H9 (cell line): ENCODE data around the gene CALR3. TPM values are rescaled to one million over a fixed set of nuclear protein-coding genes. Genes with fewer than 3 reads are reported as not detected.

Experiments used
- DNase-seq: peaks from one replicate; pipeline ENCODE4 v3.0.0-alpha.2; 2017
- H2AFZ ChIP-seq: one replicate; pipeline ENCODE4 v1.6.1; 2013; ENCODE audit warnings: mild to moderate bottlenecking, low read length, control low read depth, moderate library complexity
- H2AK5ac ChIP-seq: 2 replicates; pipeline ENCODE4 v1.6.1; 2013; ENCODE audit warnings: low read length, control low read depth, mixed read lengths; ENCODE audit not compliant: insufficient read length
- H2BK120ac ChIP-seq: one replicate; pipeline ENCODE4 v1.6.1; 2013; ENCODE audit warnings: low read depth, mild to moderate bottlenecking, low read length, control low read depth, inconsistent platforms; ENCODE audit not compliant: poor library complexity, severe bottlenecking
- H2BK12ac ChIP-seq: 2 replicates; pipeline ENCODE4 v1.6.1; 2013; ENCODE audit warnings: low read length, control low read depth, mixed read lengths, low read depth; ENCODE audit not compliant: insufficient read length
- H2BK15ac ChIP-seq: 2 replicates; pipeline ENCODE4 v1.6.1; 2013; ENCODE audit warnings: low read depth, low read length, control low read depth
- H2BK20ac ChIP-seq: one replicate; pipeline ENCODE4 v1.6.1; 2013; ENCODE audit warnings: low read depth, mild to moderate bottlenecking, low read length, control low read depth, inconsistent platforms; ENCODE audit not compliant: poor library complexity, severe bottlenecking
- H2BK5ac ChIP-seq: 2 replicates; pipeline ENCODE4 v1.6.1; 2013; ENCODE audit warnings: low read length, control low read depth, mixed read lengths; ENCODE audit not compliant: insufficient read length
- H3K14ac ChIP-seq: 2 replicates; pipeline ENCODE4 v1.6.1; 2013; ENCODE audit warnings: low read length, control low read depth; ENCODE audit not compliant: insufficient read depth
- H3K18ac ChIP-seq: 2 replicates; pipeline ENCODE4 v1.6.1; 2013; ENCODE audit warnings: low read depth, mild to moderate bottlenecking, mixed read lengths, low read length, control low read depth; ENCODE audit not compliant: insufficient read length
- H3K23ac ChIP-seq: 2 replicates; pipeline ENCODE4 v1.6.1; 2013; ENCODE audit warnings: low read length, control low read depth, mixed read lengths, low read depth; ENCODE audit not compliant: insufficient read length
- H3K23me2 ChIP-seq: 2 replicates; pipeline ENCODE4 v1.6.1; 2013; ENCODE audit warnings: low read depth, mild to moderate bottlenecking, mixed read lengths, low read length, control low read depth; ENCODE audit not compliant: insufficient read length, poor library complexity, severe bottlenecking
- H3K27ac ChIP-seq: 2 replicates; pipeline ENCODE4 v1.5.1; 2013; ENCODE audit warnings: low read length, control low read depth, mixed read lengths, low read depth; ENCODE audit not compliant: insufficient read length
- H3K27me3 ChIP-seq: 2 replicates; pipeline ENCODE4 v1.6.1; 2013; ENCODE audit warnings: low read length, control low read depth, inconsistent platforms; ENCODE audit not compliant: insufficient read depth
- H3K4ac ChIP-seq: 2 replicates; pipeline ENCODE4 v1.6.1; 2013; ENCODE audit warnings: low read depth, mild to moderate bottlenecking, control low read depth, inconsistent platforms, low read length, moderate library complexity
- H3K4me1 ChIP-seq: 2 replicates; pipeline ENCODE4 v1.6.1; 2013; ENCODE audit warnings: low read length, control low read depth, inconsistent platforms; ENCODE audit not compliant: insufficient read depth
- H3K4me2 ChIP-seq: 2 replicates; pipeline ENCODE4 v1.6.1; 2013; ENCODE audit warnings: low read length, control low read depth, mixed read lengths; ENCODE audit not compliant: insufficient read length, insufficient read depth
- H3K56ac ChIP-seq: 2 replicates; pipeline ENCODE4 v1.6.1; 2013; ENCODE audit warnings: low read depth, mild to moderate bottlenecking, mixed read lengths, low read length, control low read depth; ENCODE audit not compliant: insufficient read length
- H3K79me1 ChIP-seq: 2 replicates; pipeline ENCODE4 v1.6.1; 2013; ENCODE audit warnings: low read depth, mild to moderate bottlenecking, moderate library complexity, low read length, control low read depth, inconsistent platforms; ENCODE audit not compliant: insufficient read depth, poor library complexity, severe bottlenecking
- H3K79me2 ChIP-seq: 2 replicates; pipeline ENCODE4 v1.6.1; 2013; ENCODE audit warnings: low read length, control low read depth, inconsistent platforms; ENCODE audit not compliant: insufficient read depth
- H3K9ac ChIP-seq: 2 replicates; pipeline ENCODE4 v1.6.1; 2013; ENCODE audit warnings: low read length, control low read depth, mixed read lengths; ENCODE audit not compliant: insufficient read length; ENCODE audit errors: extremely low read depth
- H3K9me3 ChIP-seq: one replicate; pipeline ENCODE4 v1.6.1; 2013; ENCODE audit warnings: low read depth, low read length, inconsistent platforms; ENCODE audit not compliant: control insufficient read depth
- H3T11ph ChIP-seq: one replicate; pipeline ENCODE4 v1.6.1; 2013; ENCODE audit warnings: mild to moderate bottlenecking, low read length, control low read depth, inconsistent platforms
- H4K20me1 ChIP-seq: one replicate; pipeline ENCODE4 v1.6.1; 2013; ENCODE audit not compliant: control insufficient read depth, insufficient read length, insufficient read depth
- H4K5ac ChIP-seq: 2 replicates; pipeline ENCODE4 v1.6.1; 2013; ENCODE audit warnings: low read depth, mild to moderate bottlenecking, mixed read lengths, low read length, control low read depth; ENCODE audit not compliant: insufficient read length
- H4K8ac ChIP-seq: replicated peaks from 2 replicates; pipeline ENCODE4 v1.6.1; 2013; ENCODE audit warnings: low read length, control low read depth, mixed read lengths, low read depth; ENCODE audit not compliant: insufficient read length
- H4K91ac ChIP-seq: 2 replicates; pipeline ENCODE4 v1.6.1; 2013; ENCODE audit warnings: low read depth, mild to moderate bottlenecking, moderate library complexity, mixed read lengths, low read length, control low read depth; ENCODE audit not compliant: insufficient read length
- H3K27ac Mint-ChIP-seq, 3 experiments: 2 replicates in 2 of 3; 3 replicates in 1 of 3; pipeline ENCODE4 v1.8.0; 2020 to 2021; ENCODE audit warnings: mixed read lengths in 3 of 3, mild to moderate bottlenecking in 1 of 3, moderate library complexity in 1 of 3
- H3K27me3 Mint-ChIP-seq: 2 replicates; pipeline ENCODE4 v1.8.0; 2021; ENCODE audit warnings: low read depth, mild to moderate bottlenecking, moderate library complexity, mixed read lengths
- H3K36me3 Mint-ChIP-seq, 3 experiments: 2 replicates in 2 of 3; 3 replicates in 1 of 3; pipeline ENCODE4 v1.8.0; 2020 to 2021; ENCODE audit warnings: low read depth in 3 of 3, mixed read lengths in 3 of 3; ENCODE audit not compliant: insufficient read depth in 1 of 3
- H3K4me1 Mint-ChIP-seq, 2 experiments: 2 replicates each; pipeline ENCODE4 v1.8.0; 2020; ENCODE audit warnings: mixed read lengths in 2 of 2
- H3K4me3 Mint-ChIP-seq, 2 experiments: 2 replicates in 1 of 2; 3 replicates in 1 of 2; pipeline ENCODE4 v1.8.0; 2020 to 2021; ENCODE audit warnings: mild to moderate bottlenecking in 2 of 2, mixed read lengths in 2 of 2, moderate library complexity in 1 of 2
- H3K9me3 Mint-ChIP-seq, 2 experiments: 2 replicates in 1 of 2; 3 replicates in 1 of 2; pipeline ENCODE4 v1.8.0; 2020; ENCODE audit warnings: mild to moderate bottlenecking in 2 of 2, mixed read lengths in 2 of 2, moderate library complexity in 1 of 2
- CTCF ChIP-seq: fragments of 200-600 bp; sonication (generic); conservative IDR thresholded peaks from 3 replicates; pipeline ENCODE4 v1.8.0; 2021; ENCODE audit warnings: antibody characterized with exemption, mild to moderate bottlenecking
- WGBS: extraction: QIAGEN DNeasy Blood & Tissue Kit; methylation state at CpG from one replicate; pipeline ENCODE4 v1.1.7; 2013; ENCODE audit warnings: missing lambda C conversion rate, low lambda C conversion rate, mixed read lengths; ENCODE audit not compliant: insufficient read length; ENCODE audit errors: extremely low coverage; 5-methylcytosine and 5-hydroxymethylcytosine counted together
- total RNA-seq: library from RNA; stranded (reverse); gene quantifications from 2 replicates; pipeline ENCODE4 v1.2.1, GENCODE V29; 2021

Gene CALR3
- total RNA-seq, 1 experiment from 2014 or later, result 0.44 TPM

- H3K27ac Mint-ChIP-seq, result peak overlapping the region in 1 of 3 experiments; percentile 19; a peak in 1 of 7 replicates
Measured at GRCh38 chr19:16462757-16463250, 33.2 kb downstream of the CALR3 start.

More at GRCh38 chr19:16462757-16463250, 33.2 kb downstream of the CALR3 start:
- Histone ChIP-seq H3K4ac (no peak overlapping the region), H2BK15ac (no peak overlapping the region), H3K9ac (no peak overlapping the region), H2AK5ac (no peak overlapping the region), H3K23me2 (no peaks in the 10 kb centered on the region), H2BK12ac (no peak overlapping the region), H4K5ac (no peak overlapping the region), H3T11ph (no peak overlapping the region), H2BK5ac (no peak overlapping the region), H3K23ac (no peak overlapping the region), H3K79me1 (no peaks in the 10 kb centered on the region), H3K27ac (no peak overlapping the region), H3K4me1 (peaks cover 7% of the 10 kb centered on the region; the same call in 1 of the 2 replicates), H3K9me3 (no peaks in the 10 kb centered on the region), H3K4me2 (no peak overlapping the region), H3K18ac (no peak overlapping the region), H2BK120ac (no peak overlapping the region), H2AFZ (no peak overlapping the region), H2BK20ac (no peak overlapping the region), H4K91ac (no peak overlapping the region), H3K27me3 (no peaks in the 10 kb centered on the region), H4K20me1 (peaks cover 2% of the 10 kb centered on the region), H4K8ac (no peak overlapping the region), H3K79me2 (peaks cover 33% of the 10 kb centered on the region; the same call in 1 of the 2 replicates), H3K56ac (no peak overlapping the region), H3K14ac (peak overlapping the region; percentile 53; the same call in 1 of the 2 replicates)
- Mint-ChIP-seq H3K9me3 (no peaks in the 10 kb centered on the region), H3K4me1 (peaks cover 19 to 35% of the 10 kb centered on the region in 2 experiments), H3K27me3 (no peaks in the 10 kb centered on the region), H3K36me3 (peaks cover 0 to 8% (median 7%) of the 10 kb centered on the region in 3 experiments; a peak in 4 of 7 replicates), H3K4me3 (no peak overlapping the region)
- no peak for DNase-seq
- no CpG with 5 or more reads among the region's 6 CpGs for WGBS
- no peak for TF ChIP-seq CTCF
